ENCODE data around the gene DROSHA. TPM values are rescaled to one million over a fixed set of nuclear protein-coding genes. Genes with fewer than 3 reads are reported as not detected.

The DROSHA gene
- total RNA-seq, 1 donor from 2014 or later, result 59.3 TPM

- Mint-ChIP-seq H3K4me1 (ENCODE audit: low read depth) (peaks cover 13% of the 10 kb centered on the region), H3K27me3 (ENCODE audit: low read depth) (no peaks in the 10 kb centered on the region), H3K9me3 (ENCODE audit: low read depth) (no peaks in the 10 kb centered on the region), H3K4me3 (ENCODE audit: unreplicated experiment) (no peak overlapping the region), H3K36me3 (ENCODE audit: low read depth) (no peaks in the 10 kb centered on the region), H3K27ac (ENCODE audit: unreplicated experiment) (no peak overlapping the region)
- TF ChIP-seq CTCF (IDR thresholded peaks at IDR 0.05), result no peak
- no peak for DNase-seq (ENCODE audit: low spot score)
Measured at GRCh38 chr5:31378838-31379237, 153.1 kb downstream of the DROSHA start.

GRCh38 chr5:31378136-31378535 is 153.8 kb downstream of the DROSHA start:
- Mint-ChIP-seq H3K27me3 (ENCODE audit: low read depth) (no peaks in the 10 kb centered on the region), H3K9me3 (ENCODE audit: low read depth) (no peaks in the 10 kb centered on the region), H3K4me1 (ENCODE audit: low read depth) (peaks cover 13% of the 10 kb centered on the region), H3K27ac (ENCODE audit: unreplicated experiment) (no peak overlapping the region), H3K36me3 (ENCODE audit: low read depth) (no peaks in the 10 kb centered on the region), H3K4me3 (ENCODE audit: unreplicated experiment) (no peak overlapping the region)
- no peak for TF ChIP-seq CTCF (IDR thresholded peaks at IDR 0.05)
- no peak for DNase-seq (ENCODE audit: low spot score)

GRCh38 chr5:31377274-31377946 is 154.5 kb downstream of the DROSHA start:
- Mint-ChIP-seq H3K27ac (ENCODE audit: unreplicated experiment) (no peak overlapping the region), H3K27me3 (ENCODE audit: low read depth) (peaks cover under 1% of the 10 kb centered on the region), H3K4me1 (ENCODE audit: low read depth) (peaks cover 7% of the 10 kb centered on the region), H3K36me3 (ENCODE audit: low read depth) (no peaks in the 10 kb centered on the region), H3K9me3 (ENCODE audit: low read depth) (no peaks in the 10 kb centered on the region), H3K4me3 (ENCODE audit: unreplicated experiment) (no peak overlapping the region)
- TF ChIP-seq CTCF (IDR thresholded peaks at IDR 0.05), result no peak
- DNase-seq (ENCODE audit: low spot score), result no peak

GRCh38 chr5:31375999-31376720 is 155.7 kb downstream of the DROSHA start:
- no peak overlapping the region for H3K4me3 Mint-ChIP-seq (ENCODE audit: unreplicated experiment)
- DNase-seq (ENCODE audit: low spot score), result no peak
- TF ChIP-seq CTCF (IDR thresholded peaks at IDR 0.05), result no peak
- H3K27me3 Mint-ChIP-seq (ENCODE audit: low read depth), result peaks cover 4% of the 10 kb centered on the region
- H3K4me1 Mint-ChIP-seq (ENCODE audit: low read depth), result no peaks in the 10 kb centered on the region
- no peaks in the 10 kb centered on the region for H3K36me3 Mint-ChIP-seq (ENCODE audit: low read depth)
- no peak overlapping the region for H3K27ac Mint-ChIP-seq (ENCODE audit: unreplicated experiment)
- peaks cover 3% of the 10 kb centered on the region for H3K9me3 Mint-ChIP-seq (ENCODE audit: low read depth)

- H3K9me3 Mint-ChIP-seq (ENCODE audit: low read depth), result peaks cover 4% of the 10 kb centered on the region
- H3K27ac Mint-ChIP-seq (ENCODE audit: unreplicated experiment), result no peak overlapping the region
- H3K27me3 Mint-ChIP-seq (ENCODE audit: low read depth), result peaks cover 7% of the 10 kb centered on the region
- no peaks in the 10 kb centered on the region for H3K36me3 Mint-ChIP-seq (ENCODE audit: low read depth)
- TF ChIP-seq CTCF (IDR thresholded peaks at IDR 0.05), result no peak
- no peak overlapping the region for H3K4me3 Mint-ChIP-seq (ENCODE audit: unreplicated experiment)
- H3K4me1 Mint-ChIP-seq (ENCODE audit: low read depth), result peaks cover 5% of the 10 kb centered on the region
- DNase-seq (ENCODE audit: low spot score), result no peak
Measured at GRCh38 chr5:31372124-31372523, 159.8 kb downstream of the DROSHA start.

All from chondrocyte (in vitro differentiated cells).